Naive thymus-derived CD4-positive, alpha-beta T cell (primary cell): Measurements from ENCODE around the gene DSCAM. TPM values are rescaled to one million over a fixed set of nuclear protein-coding genes. Genes with fewer than 3 reads are reported as not detected.

Experiments used
- ATAC-seq: fragments of 150-1000 bp; cut with Tn5 transposase; 2 replicates; pipeline ENCODE4 v1.10.0; 2021; ENCODE audit warnings: mild to moderate bottlenecking, moderate library complexity
- CTCF ChIA-PET: fragments of 350-600 bp; sonication (Branson Sonifier 250); formaldehyde crosslinking; loops from one replicate; lab custom pipeline; 2021; ENCODE audit warnings: antibody characterized with exemption; lab: Charles Lee
- POLR2A ChIA-PET: fragments of 350-600 bp; sonication (Branson Sonifier 250); formaldehyde crosslinking; loops from one replicate; lab custom pipeline; 2021; ENCODE audit warnings: antibody characterized with exemption, inconsistent platforms; lab: Charles Lee
- DNase-seq, 9 donors: peaks; one replicate each; pipeline versions ENCODE4 v3.0.0 to v3.0.0-alpha.2; 2020 to 2022; ENCODE audit warnings: mixed read lengths in 1 of 9
- H3K27ac ChIP-seq: one replicate; pipeline ENCODE4 v1.7.0; 2013; ENCODE audit warnings: mild to moderate bottlenecking, low read depth, low read length, moderate library complexity
- H3K27me3 ChIP-seq, 2 donors: one replicate each; pipeline ENCODE4 v1.7.0; 2013; ENCODE audit warnings: low read length in 2 of 2, mild to moderate bottlenecking in 2 of 2, moderate library complexity in 2 of 2; ENCODE audit not compliant: control insufficient read depth in 2 of 2, insufficient read depth in 2 of 2
- H3K36me3 ChIP-seq, 3 experiments: 1 replicate in 2 of 3; 2 replicates in 1 of 3; pipeline ENCODE4 v1.7.0; 2013; ENCODE audit warnings: low read length in 3 of 3, mild to moderate bottlenecking in 3 of 3, moderate library complexity in 1 of 3; ENCODE audit not compliant: insufficient read depth in 3 of 3, control insufficient read depth in 2 of 3
- H3K4me1 ChIP-seq, 2 donors: one replicate each; pipeline ENCODE4 v1.7.0; 2013; ENCODE audit warnings: low read length in 2 of 2, mild to moderate bottlenecking in 2 of 2, moderate library complexity in 1 of 2; ENCODE audit not compliant: control insufficient read depth in 2 of 2, insufficient read depth in 2 of 2
- H3K4me3 ChIP-seq: 2 replicates; pipeline ENCODE4 v1.7.0; 2013; ENCODE audit warnings: mild to moderate bottlenecking, low read length
- H3K9me3 ChIP-seq, 3 experiments: 1 replicate in 2 of 3; 2 replicates in 1 of 3; pipeline ENCODE4 v1.7.0; 2013; ENCODE audit warnings: low read length in 3 of 3; ENCODE audit not compliant: control insufficient read depth in 2 of 3
- H3K27ac Mint-ChIP-seq, 9 donors: one replicate each; pipeline ENCODE4 v1.8.0; 2020 to 2022; ENCODE audit warnings: mixed read lengths in 9 of 9, mild to moderate bottlenecking in 8 of 9, moderate library complexity in 5 of 9, inconsistent platforms in 2 of 9
- H3K27me3 Mint-ChIP-seq, 5 donors: one replicate each; pipeline ENCODE4 v1.8.0; 2021 to 2022; ENCODE audit warnings: mixed read lengths in 5 of 5, mild to moderate bottlenecking in 1 of 5
- H3K36me3 Mint-ChIP-seq, 5 donors: one replicate each; pipeline ENCODE4 v1.8.0; 2020 to 2022; ENCODE audit warnings: mixed read lengths in 5 of 5, mild to moderate bottlenecking in 3 of 5, inconsistent platforms in 1 of 5
- H3K4me1 Mint-ChIP-seq, 7 donors: one replicate each; pipeline ENCODE4 v1.8.0; 2020 to 2022; ENCODE audit warnings: mixed read lengths in 7 of 7, mild to moderate bottlenecking in 3 of 7, inconsistent platforms in 1 of 7
- H3K4me3 Mint-ChIP-seq, 10 donors: one replicate each; pipeline ENCODE4 v1.8.0; 2020 to 2022; ENCODE audit warnings: mild to moderate bottlenecking in 10 of 10, mixed read lengths in 10 of 10, moderate library complexity in 6 of 10, inconsistent platforms in 2 of 10
- H3K9me3 Mint-ChIP-seq, 11 donors: one replicate each; pipeline ENCODE4 v1.8.0; 2020 to 2022; ENCODE audit warnings: mixed read lengths in 11 of 11, mild to moderate bottlenecking in 4 of 11, inconsistent platforms in 1 of 11, moderate library complexity in 1 of 11
- intact Hi-C, 2 donors: fragments of 100-400 bp; cut with micrococcal nuclease; formaldehyde crosslinking; loops; one replicate each; pipeline ENCODE4 v1.15.1; 2023
- polyA plus RNA-seq, 2 donors: library from polyadenylated mRNA; unstranded; fragments of 300-500 nt; fragmentation: Illumina TruSeq; gene quantifications; one replicate each; pipeline ENCODE4 v1.2.3, GENCODE V29; 2021
- total RNA-seq, 6 experiments: library from RNA in 5 of 6; stranded (reverse) in 5 of 6; gene quantifications; 1 replicate in 5 of 6; 2 replicates in 1 of 6; pipeline ENCODE4 v1.2.3 and lab custom pipeline; 2021 to 2026

DSCAM gene
- total and polyA plus RNA-seq, 7 experiments from 2014 or later, result not detected

DNA sequence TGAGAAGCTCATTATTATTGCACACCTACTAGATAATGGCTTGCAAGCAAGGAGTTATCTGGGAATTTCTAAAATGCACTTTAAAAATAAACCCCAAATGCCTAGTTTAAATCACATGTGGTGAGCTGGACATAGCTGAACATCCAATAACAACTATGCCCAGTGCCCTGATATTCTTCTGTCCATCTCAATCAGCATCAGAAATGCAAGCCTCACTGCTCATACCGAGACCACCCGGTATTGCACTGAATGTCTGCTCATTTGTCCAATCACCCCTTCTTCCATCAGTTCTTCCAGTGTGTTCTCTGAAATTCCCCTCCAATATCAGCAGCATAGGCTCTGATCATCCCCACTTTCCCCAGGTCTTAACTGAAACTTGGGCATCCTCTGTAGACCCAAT, 383.8 kb downstream of the DSCAM start:
- Histone ChIP-seq H3K36me3 (no peaks in the 10 kb centered on the region), H3K9me3 (no peaks in the 10 kb centered on the region), H3K27me3 (no peaks in the 10 kb centered on the region), H3K27ac (no peak overlapping the region), H3K4me3 (no peak overlapping the region), H3K4me1 (no peaks in the 10 kb centered on the region)
- Mint-ChIP-seq H3K4me3 (no peak overlapping the region), H3K27ac (no peak overlapping the region), H3K36me3 (peaks cover 0 to 3% (median 0%) of the 10 kb centered on the region in 5 donors), H3K9me3 (peaks cover 0 to 10% (median 2%) of the 10 kb centered on the region in 11 donors), H3K4me1 (no peaks in the 10 kb centered on the region), H3K27me3 (peaks cover 0 to 28% (median 5%) of the 10 kb centered on the region in 5 donors)
- ATAC-seq (no peak), DNase-seq (no peak)
- intact Hi-C loops, result loop anchor here in 1 of 2 donors (10.0 kb wide), 1 partner anchor 602 kb away; no protein-coding TSS in a partner anchor
- ChIA-PET POLR2A (no interaction called here), CTCF (no interaction called here)

DNA sequence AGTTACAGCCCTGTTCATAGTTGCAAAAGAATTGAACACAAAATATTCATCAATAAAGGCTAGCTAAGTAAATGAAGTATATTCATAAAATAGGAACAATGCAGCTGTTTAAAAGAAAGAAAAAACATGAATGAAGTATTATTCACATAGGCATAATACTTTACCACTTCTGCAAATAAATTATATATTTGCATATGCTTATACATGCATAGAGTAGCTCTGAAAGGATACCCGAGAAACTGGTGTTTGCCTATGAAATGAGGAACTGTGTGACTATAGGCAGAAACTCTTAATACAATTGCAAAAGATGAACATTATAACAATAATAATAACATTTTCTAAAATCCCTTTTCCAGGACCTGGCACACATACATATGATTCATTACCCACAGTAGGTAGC, 385.9 kb downstream of the DSCAM start:
- no peaks in the 10 kb centered on the region for H3K36me3 ChIP-seq
- ATAC-seq (no peak), DNase-seq (no peak)
- H3K9me3 Mint-ChIP-seq, result peaks cover 0 to 7% (median 0%) of the 10 kb centered on the region in 11 donors
- H3K36me3 Mint-ChIP-seq, result no peaks in the 10 kb centered on the region
- peaks cover 0 to 22% (median 5%) of the 10 kb centered on the region in 5 donors for H3K27me3 Mint-ChIP-seq
- H3K27ac Mint-ChIP-seq, result no peak overlapping the region
- no peaks in the 10 kb centered on the region for H3K9me3 ChIP-seq
- CTCF ChIA-PET, result no interaction called here
- no peaks in the 10 kb centered on the region for H3K4me1 Mint-ChIP-seq
- no peaks in the 10 kb centered on the region for H3K27me3 ChIP-seq
- POLR2A ChIA-PET, result no interaction called here
- H3K4me3 ChIP-seq, result no peak overlapping the region
- H3K4me3 Mint-ChIP-seq, result no peak overlapping the region
- no peaks in the 10 kb centered on the region for H3K4me1 ChIP-seq
- H3K27ac ChIP-seq, result no peak overlapping the region
- intact Hi-C loops, result loop anchor here in 1 of 2 donors (10.0 kb wide), 1 partner anchor 604 kb away; no protein-coding TSS in a partner anchor

- Mint-ChIP-seq H3K27me3 (peaks cover 0 to 16% (median 6%) of the 10 kb centered on the region in 5 donors), H3K36me3 (no peaks in the 10 kb centered on the region), H3K4me1 (no peaks in the 10 kb centered on the region), H3K27ac (no peak overlapping the region), H3K4me3 (no peak overlapping the region), H3K9me3 (peaks cover 0 to 1% (median 0%) of the 10 kb centered on the region in 11 donors)
- no peak for DNase-seq
- Histone ChIP-seq H3K4me3 (no peak overlapping the region), H3K27me3 (no peaks in the 10 kb centered on the region), H3K36me3 (no peaks in the 10 kb centered on the region), H3K9me3 (no peaks in the 10 kb centered on the region), H3K27ac (no peak overlapping the region), H3K4me1 (no peaks in the 10 kb centered on the region)
- POLR2A ChIA-PET, result no interaction called here
- CTCF ChIA-PET, result no interaction called here
- intact Hi-C loops, result no loop called here
- ATAC-seq, result no peak
Observed at GRCh38 chr21:40457741-40458140, 389.2 kb downstream of the DSCAM start.

DNA sequence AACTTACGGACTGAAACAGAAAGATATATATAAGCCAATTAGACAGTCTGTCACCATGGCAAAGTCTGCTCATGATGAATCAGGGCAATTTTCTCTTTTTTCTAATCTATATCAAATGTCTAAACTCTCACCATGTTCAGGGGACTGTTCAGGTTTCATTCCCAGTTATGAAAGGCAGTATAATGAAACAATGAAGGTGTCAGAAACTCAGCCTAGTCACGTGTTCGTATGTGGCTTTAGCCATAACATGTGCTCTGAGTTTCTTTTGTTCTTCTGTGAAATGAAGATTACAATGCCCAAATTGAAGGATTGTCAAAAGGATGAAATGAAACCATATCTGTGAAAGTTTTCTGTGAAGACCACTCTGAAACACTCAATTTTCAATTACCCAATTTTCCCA, 392.9 kb downstream of the DSCAM start:
- H3K36me3 Mint-ChIP-seq, result no peaks in the 10 kb centered on the region
- H3K4me1 Mint-ChIP-seq, result no peaks in the 10 kb centered on the region
- ChIA-PET POLR2A (no interaction called here), CTCF (no interaction called here)
- H3K27me3 Mint-ChIP-seq, result peaks cover 0 to 16% (median 8%) of the 10 kb centered on the region in 5 donors
- no peak overlapping the region for H3K27ac ChIP-seq
- H3K4me3 Mint-ChIP-seq, result no peak overlapping the region
- intact Hi-C loops, result no loop called here
- no peaks in the 10 kb centered on the region for H3K4me1 ChIP-seq
- ATAC-seq (no peak), DNase-seq (no peak)
- H3K9me3 Mint-ChIP-seq, result no peaks in the 10 kb centered on the region
- H3K4me3 ChIP-seq, result no peak overlapping the region
- H3K36me3 ChIP-seq, result no peaks in the 10 kb centered on the region
- no peaks in the 10 kb centered on the region for H3K9me3 ChIP-seq
- H3K27ac Mint-ChIP-seq, result no peak overlapping the region
- no peaks in the 10 kb centered on the region for H3K27me3 ChIP-seq

DNA sequence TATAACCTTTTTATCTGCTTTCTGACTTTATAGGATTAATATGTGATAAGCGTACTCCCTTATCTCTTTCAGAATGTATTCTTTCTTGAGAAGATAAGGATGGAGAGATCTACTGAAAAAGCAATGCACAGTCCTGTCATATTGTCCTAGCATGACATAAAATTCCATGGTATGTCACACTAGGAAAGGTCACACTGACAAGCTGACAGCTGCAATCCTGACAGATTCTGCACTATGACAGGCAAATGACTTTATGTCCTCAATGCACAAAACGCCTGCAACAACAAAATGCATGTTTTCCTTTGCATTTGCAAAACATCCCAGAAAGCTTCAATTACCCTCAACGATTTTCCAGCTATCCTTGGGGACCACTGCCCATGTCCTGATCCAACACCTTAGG, 393.8 kb downstream of the DSCAM start:
- Histone ChIP-seq H3K27ac (no peak overlapping the region), H3K27me3 (no peaks in the 10 kb centered on the region), H3K4me1 (no peaks in the 10 kb centered on the region), H3K36me3 (no peaks in the 10 kb centered on the region), H3K4me3 (no peak overlapping the region), H3K9me3 (no peaks in the 10 kb centered on the region)
- ChIA-PET CTCF (no interaction called here), POLR2A (no interaction called here)
- ATAC-seq (no peak), DNase-seq (no peak)
- intact Hi-C loops, result no loop called here
- Mint-ChIP-seq H3K27ac (no peak overlapping the region), H3K9me3 (no peaks in the 10 kb centered on the region), H3K36me3 (no peaks in the 10 kb centered on the region), H3K4me1 (no peaks in the 10 kb centered on the region), H3K27me3 (peaks cover 0 to 16% (median 8%) of the 10 kb centered on the region in 5 donors), H3K4me3 (no peak overlapping the region)

DNA sequence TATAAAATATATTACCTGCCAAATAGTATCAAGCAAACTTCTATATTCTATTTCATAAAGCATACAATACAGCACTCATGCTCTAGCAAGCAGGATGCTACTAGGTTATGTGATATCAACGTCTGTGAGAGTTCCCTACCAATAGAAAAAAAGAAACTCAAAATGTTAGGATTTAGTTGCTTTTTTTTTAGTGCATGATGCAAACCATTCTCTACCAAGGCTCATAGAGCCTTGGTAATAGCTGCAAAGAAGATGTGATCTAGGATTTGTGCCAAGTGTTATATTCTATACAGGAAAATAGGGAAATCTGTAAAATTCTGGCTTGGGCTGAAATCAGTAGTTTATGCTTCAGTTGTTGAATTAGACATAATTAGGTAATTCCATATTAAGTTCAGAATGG, 394.4 kb downstream of the DSCAM start:
- no peak overlapping the region for H3K27ac Mint-ChIP-seq
- H3K36me3 ChIP-seq, result no peaks in the 10 kb centered on the region
- H3K4me1 Mint-ChIP-seq, result no peaks in the 10 kb centered on the region
- CTCF ChIA-PET, result no interaction called here
- intact Hi-C loops, result no loop called here
- no peak overlapping the region for H3K4me3 ChIP-seq
- H3K27me3 Mint-ChIP-seq, result peaks cover 0 to 16% (median 7%) of the 10 kb centered on the region in 5 donors
- H3K9me3 Mint-ChIP-seq, result peaks cover 0 to 2% (median 0%) of the 10 kb centered on the region in 11 donors
- no peaks in the 10 kb centered on the region for H3K27me3 ChIP-seq
- DNase-seq, result no peak
- H3K9me3 ChIP-seq, result no peaks in the 10 kb centered on the region
- no peak overlapping the region for H3K4me3 Mint-ChIP-seq
- ATAC-seq, result no peak
- POLR2A ChIA-PET, result no interaction called here
- no peaks in the 10 kb centered on the region for H3K36me3 Mint-ChIP-seq
- H3K27ac ChIP-seq, result no peak overlapping the region
- H3K4me1 ChIP-seq, result no peaks in the 10 kb centered on the region

DNA sequence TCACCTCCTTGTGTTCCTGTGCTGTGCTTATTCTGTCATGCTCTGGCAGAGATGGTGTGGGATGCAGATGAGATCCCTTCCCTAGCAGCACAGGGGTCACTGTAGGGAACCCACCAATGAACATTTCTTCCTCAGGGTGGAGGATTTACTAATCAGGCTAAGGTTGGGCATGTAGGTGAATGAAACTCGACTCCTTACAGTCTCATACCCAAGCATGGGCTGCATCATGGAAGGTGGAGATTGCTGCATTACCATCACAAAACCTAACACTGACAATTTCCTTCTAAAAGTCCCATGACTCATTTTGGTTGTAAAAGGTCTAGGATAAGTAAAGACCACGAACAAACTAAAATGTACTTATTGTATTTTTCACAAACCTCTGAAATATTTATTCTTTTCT, 399.9 kb downstream of the DSCAM start:
- DNase-seq, result no peak
- no peaks in the 10 kb centered on the region for H3K27me3 ChIP-seq
- H3K36me3 Mint-ChIP-seq, result peaks cover 0 to 4% (median 0%) of the 10 kb centered on the region in 5 donors
- no peaks in the 10 kb centered on the region for H3K4me1 ChIP-seq
- H3K9me3 Mint-ChIP-seq, result peaks cover 0 to 18% (median 7%) of the 10 kb centered on the region in 11 donors
- POLR2A ChIA-PET, result no interaction called here
- no peaks in the 10 kb centered on the region for H3K4me1 Mint-ChIP-seq
- no peaks in the 10 kb centered on the region for H3K36me3 ChIP-seq
- H3K27ac Mint-ChIP-seq, result no peak overlapping the region
- no peak overlapping the region for H3K4me3 ChIP-seq
- CTCF ChIA-PET, result no interaction called here
- peaks cover 0 to 15% (median 0%) of the 10 kb centered on the region in 5 donors for H3K27me3 Mint-ChIP-seq
- H3K4me3 Mint-ChIP-seq, result no peak overlapping the region
- H3K27ac ChIP-seq, result no peak overlapping the region
- H3K9me3 ChIP-seq, result no peaks in the 10 kb centered on the region
- no peak for ATAC-seq
- intact Hi-C loops, result no loop called here
